ENCODE results near the gene USP17L12.
"Not testable (repeated sequence)": the region's sequence is repeated elsewhere in the genome, so short reads cannot be mapped to it uniquely, and the experiment has no call there.

The USP17L12 gene, protein sequence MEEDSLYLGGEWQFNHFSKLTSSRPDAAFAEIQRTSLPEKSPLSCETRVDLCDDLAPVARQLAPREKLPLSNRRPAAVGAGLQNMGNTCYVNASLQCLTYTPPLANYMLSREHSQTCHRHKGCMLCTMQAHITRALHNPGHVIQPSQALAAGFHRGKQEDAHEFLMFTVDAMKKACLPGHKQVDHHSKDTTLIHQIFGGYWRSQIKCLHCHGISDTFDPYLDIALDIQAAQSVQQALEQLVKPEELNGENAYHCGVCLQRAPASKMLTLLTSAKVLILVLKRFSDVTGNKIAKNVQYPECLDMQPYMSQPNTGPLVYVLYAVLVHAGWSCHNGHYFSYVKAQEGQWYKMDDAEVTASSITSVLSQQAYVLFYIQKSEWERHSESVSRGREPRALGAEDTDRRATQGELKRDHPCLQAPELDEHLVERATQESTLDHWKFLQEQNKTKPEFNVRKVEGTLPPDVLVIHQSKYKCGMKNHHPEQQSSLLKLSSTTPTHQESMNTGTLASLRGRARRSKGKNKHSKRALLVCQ

DNA sequence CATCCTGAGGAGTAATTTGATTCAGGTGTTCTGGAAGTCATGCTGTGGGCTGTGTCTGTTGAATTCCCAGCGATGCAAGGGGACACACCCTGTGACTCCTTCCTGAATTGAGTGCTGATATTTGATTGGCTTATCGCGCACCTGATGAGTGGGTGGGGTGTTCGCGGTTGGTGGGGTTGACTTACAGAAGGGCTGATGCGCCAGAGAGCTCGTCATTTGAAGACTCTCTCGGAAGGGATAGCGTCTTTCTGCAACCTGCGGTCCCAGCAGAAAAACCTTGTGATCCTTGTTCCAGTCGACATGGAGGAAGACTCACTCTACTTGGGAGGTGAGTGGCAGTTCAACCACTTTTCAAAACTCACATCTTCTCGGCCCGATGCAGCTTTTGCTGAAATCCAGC lies at the start of gene USP17L12:
USP17L12 (plus strand) TSS at position 301 of the 400 bp plus-strand sequence; CDS start at position 301, 0 bp downstream.
- not testable (repeated sequence) for DNase-seq

DNA sequence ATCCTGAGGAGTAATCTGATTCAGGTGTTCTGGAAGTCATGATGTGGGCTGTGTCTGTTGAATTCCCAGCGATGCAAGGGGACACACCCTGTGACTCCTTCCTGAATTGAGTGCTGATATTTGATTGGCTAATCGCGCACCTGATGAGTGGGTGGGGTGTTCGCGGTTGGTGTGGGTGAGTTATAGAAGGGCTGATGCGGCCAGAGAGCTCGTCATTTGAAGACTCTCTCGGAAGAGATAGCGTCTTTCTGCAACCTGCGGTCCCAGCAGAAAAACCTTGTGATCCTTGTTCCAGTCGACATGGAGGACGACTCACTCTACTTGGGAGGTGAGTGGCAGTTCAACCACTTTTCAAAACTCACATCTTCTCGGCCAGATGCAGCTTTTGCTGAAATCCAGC lies 9.6 kb upstream of the USP17L12 start, which contains the start of gene USP17L10:
USP17L10 (plus strand) TSS at position 301 of the 400 bp plus-strand sequence; CDS start at position 301, 0 bp downstream.
- DNase-seq: not testable (repeated sequence)

DNA sequence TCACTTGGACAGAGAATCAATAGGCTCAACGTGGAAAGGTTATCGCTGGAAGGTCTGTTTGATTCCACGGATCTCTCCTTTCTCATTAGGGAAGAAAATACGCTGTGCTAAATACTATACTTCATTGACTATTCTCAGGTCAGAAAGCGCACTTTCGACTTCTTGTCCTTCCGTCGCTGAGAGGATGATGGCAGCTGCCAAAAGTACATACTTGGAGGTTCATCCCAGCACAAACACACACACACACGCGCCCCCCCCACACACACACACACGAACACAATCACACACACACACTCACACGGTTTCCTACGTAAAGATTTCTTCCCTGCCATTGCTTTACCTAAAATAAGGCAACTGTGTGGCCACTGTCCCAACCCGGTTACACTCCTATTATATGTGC lies 5.3 kb upstream of the USP17L12 start:
- DNase-seq: not testable (repeated sequence)

DNA sequence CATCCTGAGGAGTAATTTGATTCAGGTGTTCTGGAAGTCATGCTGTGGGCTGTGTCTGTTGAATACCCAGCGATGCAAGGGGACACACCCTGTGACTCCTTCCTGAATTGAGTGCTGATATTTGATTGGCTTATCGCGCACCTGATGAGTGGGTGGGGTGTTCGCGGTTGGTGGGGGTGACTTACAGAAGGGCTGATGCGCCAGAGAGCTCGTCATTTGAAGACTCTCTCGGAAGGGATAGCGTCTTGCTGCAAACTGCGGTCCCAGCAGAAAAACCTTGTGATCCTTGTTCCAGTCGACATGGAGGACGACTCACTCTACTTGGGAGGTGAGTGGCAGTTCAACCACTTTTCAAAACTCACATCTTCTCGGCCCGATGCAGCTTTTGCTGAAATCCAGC lies 4.8 kb upstream of the USP17L12 start, which contains the start of gene USP17L11:
USP17L11 (plus strand) TSS at position 301 of the 400 bp plus-strand sequence; CDS start at position 301, 0 bp downstream.
- not testable (repeated sequence) for DNase-seq

DNA sequence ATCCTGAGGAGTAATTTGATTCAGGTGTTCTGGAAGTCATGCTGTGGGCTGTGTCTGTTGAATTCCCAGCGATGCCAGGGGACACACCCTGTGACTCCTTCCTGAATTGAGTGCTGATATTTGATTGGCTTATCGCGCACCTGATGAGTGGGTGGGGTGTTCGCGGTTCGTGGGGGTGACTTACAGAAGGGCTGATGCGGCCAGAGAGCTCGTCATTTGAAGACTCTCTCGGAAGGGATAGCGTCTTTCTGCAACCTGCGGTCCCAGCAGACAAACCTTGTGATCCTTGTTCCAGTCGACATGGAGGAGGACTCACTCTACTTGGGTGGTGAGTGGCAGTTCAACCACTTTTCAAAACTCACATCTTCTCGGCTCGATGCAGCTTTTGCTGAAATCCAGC lies 4.6 kb downstream of the USP17L12 start, which contains the start of gene USP17L13:
USP17L13 (plus strand) TSS at position 301 of the 400 bp plus-strand sequence; CDS start at position 301, 0 bp downstream.
- DNase-seq: not testable (repeated sequence)

DNA sequence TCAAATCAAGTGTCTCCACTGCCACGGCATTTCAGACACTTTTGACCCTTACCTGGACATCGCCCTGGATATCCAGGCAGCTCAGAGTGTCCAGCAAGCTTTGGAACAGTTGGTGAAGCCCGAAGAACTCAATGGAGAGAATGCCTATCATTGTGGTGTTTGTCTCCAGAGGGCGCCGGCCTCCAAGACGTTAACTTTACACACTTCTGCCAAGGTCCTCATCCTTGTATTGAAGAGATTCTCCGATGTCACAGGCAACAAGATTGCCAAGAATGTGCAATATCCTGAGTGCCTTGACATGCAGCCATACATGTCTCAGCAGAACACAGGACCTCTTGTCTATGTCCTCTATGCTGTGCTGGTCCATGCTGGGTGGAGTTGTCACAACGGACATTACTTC lies 10.3 kb downstream of the USP17L12 start:
- DNase-seq: not testable (repeated sequence)

DNA sequence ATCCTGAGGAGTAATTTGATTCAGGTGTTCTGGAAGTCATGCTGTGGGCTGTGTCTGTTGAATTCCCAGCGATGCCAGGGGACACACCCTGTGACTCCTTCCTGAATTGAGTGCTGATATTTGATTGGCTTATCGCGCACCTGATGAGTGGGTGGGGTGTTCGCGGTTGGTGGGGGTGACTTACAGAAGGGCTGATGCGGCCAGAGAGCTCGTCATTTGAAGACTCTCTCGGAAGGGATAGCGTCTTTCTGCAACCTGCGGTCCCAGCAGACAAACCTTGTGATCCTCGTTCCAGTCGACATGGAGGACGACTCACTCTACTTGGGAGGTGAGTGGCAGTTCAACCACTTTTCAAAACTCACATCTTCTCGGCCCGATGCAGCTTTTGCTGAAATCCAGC lies 14.1 kb downstream of the USP17L12 start, which contains the start of gene USP17L15:
USP17L15 (plus strand) TSS at position 301 of the 400 bp plus-strand sequence; CDS start at position 301, 0 bp downstream.
- DNase-seq: not testable (repeated sequence)

DNA sequence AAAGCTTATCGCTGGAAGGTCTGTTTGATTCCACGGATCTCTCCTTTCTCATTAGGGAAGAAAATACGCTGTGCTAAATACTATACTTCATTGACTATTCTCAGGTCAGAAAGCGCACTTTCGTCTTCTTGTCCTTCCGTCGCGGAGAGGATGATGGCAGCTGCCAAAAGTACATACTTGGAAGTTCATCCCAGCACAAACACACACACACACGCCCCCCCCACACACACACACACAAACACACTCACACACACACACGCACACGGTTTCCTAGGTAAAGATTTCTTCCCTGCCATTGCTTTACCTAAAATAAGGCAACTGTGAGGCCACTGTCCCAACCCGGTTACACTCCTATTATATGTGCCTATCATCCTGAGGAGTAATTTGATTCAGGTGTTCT lies 18.5 kb downstream of the USP17L12 start:
- not testable (repeated sequence) for DNase-seq

DNA sequence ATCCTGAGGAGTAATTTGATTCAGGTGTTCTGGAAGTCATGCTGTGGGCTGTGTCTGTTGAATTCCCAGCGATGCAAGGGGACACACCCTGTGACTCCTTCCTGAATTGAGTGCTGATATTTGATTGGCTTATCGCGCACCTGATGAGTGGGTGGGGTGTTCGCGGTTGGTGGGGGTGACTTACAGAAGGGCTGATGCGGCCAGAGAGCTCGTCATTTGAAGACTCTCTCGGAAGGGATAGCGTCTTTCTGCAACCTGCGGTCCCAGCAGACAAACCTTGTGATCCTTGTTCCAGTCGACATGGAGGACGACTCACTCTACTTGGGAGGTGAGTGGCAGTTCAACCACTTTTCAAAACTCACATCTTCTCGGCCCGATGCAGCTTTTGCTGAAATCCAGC lies 23.6 kb downstream of the USP17L12 start, which contains the start of gene USP17L17:
USP17L17 (plus strand) TSS at position 301 of the 400 bp plus-strand sequence; CDS start at position 301, 0 bp downstream.
- not testable (repeated sequence) for DNase-seq

DNA sequence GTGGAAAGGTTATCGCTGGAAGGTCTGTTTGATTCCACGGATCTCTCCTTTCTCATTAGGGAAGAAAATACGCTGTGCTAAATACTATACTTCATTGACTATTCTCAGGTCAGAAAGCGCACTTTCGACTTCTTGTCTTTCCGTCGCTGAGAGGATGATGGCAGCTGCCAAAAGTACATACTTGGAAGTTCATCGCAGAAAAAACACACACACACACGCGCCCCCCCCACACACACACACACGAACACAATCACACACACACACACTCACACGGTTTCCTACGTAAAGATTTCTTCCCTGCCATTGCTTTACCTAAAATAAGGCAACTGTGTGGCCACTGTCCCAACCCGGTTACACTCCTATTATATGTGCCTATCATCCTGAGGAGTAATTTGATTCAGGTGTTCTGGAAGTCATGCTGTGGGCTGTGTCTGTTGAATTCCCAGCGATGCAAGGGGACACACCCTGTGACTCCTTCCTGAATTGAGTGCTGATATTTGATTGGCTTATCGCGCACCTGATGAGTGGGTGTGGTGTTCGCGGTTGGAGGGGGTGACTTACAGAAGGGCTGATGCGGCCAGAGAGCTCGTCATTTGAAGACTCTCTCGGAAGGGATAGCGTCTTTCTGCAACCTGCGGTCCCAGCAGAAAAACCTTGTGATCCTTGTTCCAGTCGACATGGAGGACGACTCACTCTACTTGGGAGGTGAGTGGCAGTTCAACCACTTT lies 28.2 kb downstream of the USP17L12 start, which contains the start of gene USP17L18:
USP17L18 (plus strand) TSS at position 678 of the 728 bp plus-strand sequence; CDS start at position 678, 0 bp downstream.
- not testable (repeated sequence) for DNase-seq

DNA sequence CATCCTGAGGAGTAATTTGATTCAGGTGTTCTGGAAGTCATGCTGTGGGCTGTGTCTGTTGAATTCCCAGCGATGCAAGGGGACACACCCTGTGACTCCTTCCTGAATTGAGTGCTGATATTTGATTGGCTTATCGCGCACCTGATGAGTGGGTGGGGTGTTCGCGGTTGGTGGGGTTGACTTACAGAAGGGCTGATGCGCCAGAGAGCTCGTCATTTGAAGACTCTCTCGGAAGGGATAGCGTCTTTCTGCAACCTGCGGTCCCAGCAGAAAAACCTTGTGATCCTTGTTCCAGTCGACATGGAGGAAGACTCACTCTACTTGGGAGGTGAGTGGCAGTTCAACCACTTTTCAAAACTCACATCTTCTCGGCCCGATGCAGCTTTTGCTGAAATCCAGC lies 33.1 kb downstream of the USP17L12 start, which contains the start of gene USP17L19:
USP17L19 (plus strand) TSS at position 301 of the 400 bp plus-strand sequence; CDS start at position 301, 0 bp downstream.
- DNase-seq: not testable (repeated sequence)

DNA sequence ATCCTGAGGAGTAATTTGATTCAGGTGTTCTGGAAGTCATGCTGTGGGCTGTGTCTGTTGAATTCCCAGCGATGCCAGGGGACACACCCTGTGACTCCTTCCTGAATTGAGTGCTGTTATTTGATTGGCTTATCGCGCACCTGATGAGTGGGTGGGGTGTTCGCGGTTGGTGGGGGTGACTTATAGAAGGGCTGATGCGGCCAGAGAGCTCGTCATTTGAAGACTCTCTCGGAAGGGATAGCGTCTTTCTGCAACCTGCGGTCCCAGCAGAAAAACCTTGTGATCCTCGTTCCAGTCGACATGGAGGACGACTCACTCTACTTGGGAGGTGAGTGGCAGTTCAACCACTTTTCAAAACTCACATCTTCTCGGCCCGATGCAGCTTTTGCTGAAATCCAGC lies 37.9 kb downstream of the USP17L12 start, which contains the start of gene USP17L20:
USP17L20 (plus strand) TSS at position 301 of the 400 bp plus-strand sequence; CDS start at position 301, 0 bp downstream.
- DNase-seq: not testable (repeated sequence)

DNA sequence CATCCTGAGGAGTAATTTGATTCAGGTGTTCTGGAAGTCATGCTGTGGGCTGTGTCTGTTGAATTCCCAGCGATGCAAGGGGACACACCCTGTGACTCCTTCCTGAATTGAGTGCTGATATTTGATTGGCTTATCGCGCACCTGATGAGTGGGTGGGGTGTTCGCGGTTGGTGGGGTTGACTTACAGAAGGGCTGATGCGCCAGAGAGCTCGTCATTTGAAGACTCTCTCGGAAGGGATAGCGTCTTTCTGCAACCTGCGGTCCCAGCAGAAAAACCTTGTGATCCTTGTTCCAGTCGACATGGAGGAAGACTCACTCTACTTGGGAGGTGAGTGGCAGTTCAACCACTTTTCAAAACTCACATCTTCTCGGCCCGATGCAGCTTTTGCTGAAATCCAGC lies 42.6 kb downstream of the USP17L12 start, which contains the start of gene USP17L21:
USP17L21 (plus strand) TSS at position 301 of the 400 bp plus-strand sequence; CDS start at position 301, 0 bp downstream.
- DNase-seq: not testable (repeated sequence)

DNA sequence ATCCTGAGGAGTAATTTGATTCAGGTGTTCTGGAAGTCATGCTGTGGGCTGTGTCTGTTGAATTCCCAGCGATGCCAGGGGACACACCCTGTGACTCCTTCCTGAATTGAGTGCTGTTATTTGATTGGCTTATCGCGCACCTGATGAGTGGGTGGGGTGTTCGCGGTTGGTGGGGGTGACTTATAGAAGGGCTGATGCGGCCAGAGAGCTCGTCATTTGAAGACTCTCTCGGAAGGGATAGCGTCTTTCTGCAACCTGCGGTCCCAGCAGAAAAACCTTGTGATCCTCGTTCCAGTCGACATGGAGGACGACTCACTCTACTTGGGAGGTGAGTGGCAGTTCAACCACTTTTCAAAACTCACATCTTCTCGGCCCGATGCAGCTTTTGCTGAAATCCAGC lies 47.4 kb downstream of the USP17L12 start, which contains the start of gene USP17L22:
USP17L22 (plus strand) TSS at position 301 of the 400 bp plus-strand sequence; CDS start at position 301, 0 bp downstream.
- DNase-seq: not testable (repeated sequence)
